Stimulated activated CD4-positive, alpha-beta T cell treated with anti-CD3 and anti-CD28 coated beads, Interleukin-2, amount 100 ng/mL, for 4 hours (primary cell): ENCODE data around the gene IFITM1.
"Not testable (repeated sequence)": the region's sequence is repeated elsewhere in the genome, so short reads cannot be mapped to it uniquely, and the experiment has no call there.

ENCODE experiments used
- DNase-seq: peaks from one replicate; pipeline ENCODE4 v3.0.0-alpha.2; 2020; ENCODE audit warnings: low read depth

Gene IFITM1

GRCh38 chr11:308740-309665 is 4.8 kb upstream of the IFITM1 start:
- DNase-seq: not testable (repeated sequence)

GRCh38 chr11:309979-310572 is 3.8 kb upstream of the IFITM1 start:
- not testable (repeated sequence) for DNase-seq

- DNase-seq: not testable (repeated sequence)
Observed at GRCh38 chr11:311013-311748, 2.7 kb upstream of the IFITM1 start.

GRCh38 chr11:312092-312816 is 1.6 kb upstream of the IFITM1 start:
- DNase-seq: no peak

GRCh38 chr11:313304-313786 is 495 bp upstream of the IFITM1 start:
- no peak for DNase-seq

- not testable (repeated sequence) for DNase-seq
Observed at GRCh38 chr11:314554-314875, 675 bp downstream of the IFITM1 start.

- no peak for DNase-seq
Observed at GRCh38 chr11:315051-315481, 1.2 kb downstream of the IFITM1 start.

GRCh38 chr11:315516-315994 is 1.7 kb downstream of the IFITM1 start:
- no peak for DNase-seq

GRCh38 chr11:316031-316701 is 2.3 kb downstream of the IFITM1 start:
- no peak for DNase-seq

- no peak for DNase-seq
Observed at GRCh38 chr11:316891-317301, 3.1 kb downstream of the IFITM1 start.

GRCh38 chr11:317668-318404 is 4.0 kb downstream of the IFITM1 start:
- DNase-seq: not testable (repeated sequence)

- not testable (repeated sequence) for DNase-seq
Observed at GRCh38 chr11:318405-319120, 4.7 kb downstream of the IFITM1 start.

- not testable (repeated sequence) for DNase-seq
Observed at GRCh38 chr11:319121-319887, 5.5 kb downstream of the IFITM1 start.

GRCh38 chr11:319888-320273 is 6.0 kb downstream of the IFITM1 start:
- not testable (repeated sequence) for DNase-seq

- no peak for DNase-seq
Observed at GRCh38 chr11:324156-324555, 10.3 kb downstream of the IFITM1 start.

- not testable (repeated sequence) for DNase-seq
Observed at GRCh38 chr11:324593-325517, 11.0 kb downstream of the IFITM1 start.

GRCh38 chr11:325796-326591 is 12.2 kb downstream of the IFITM1 start:
- no peak for DNase-seq
